ENCODE results near the gene KCNK6.

GRCh38 chr19:38326591-38326990, 6.9 kb downstream of the KCNK6 start:
- TF ChIP-seq CTCF (IDR thresholded peaks at IDR 0.05; ENCODE audit: low read length) (no peak), EZH2 (IDR thresholded peaks at IDR 0.05; ENCODE audit: borderline replicate concordance, low read length) (no peak)
